Muscle of arm (tissue), 14 donors: ENCODE measurements around the gene CASP8AP2. TPM values are rescaled to one million over a fixed set of nuclear protein-coding genes. Genes with fewer than 3 reads are reported as not detected.
"Not testable (repeated sequence)": the region's sequence is repeated elsewhere in the genome, so short reads cannot be mapped to it uniquely, and the experiment has no call there.

Experiments used
- DNase-seq: peaks from one replicate; pipeline ENCODE4 v3.0.0-alpha.2; 2013
- long read RNA-seq, 11 donors: transcript quantifications; one replicate each; lab custom pipeline, GENCODE V29; 2026
- polyA plus RNA-seq, 12 donors: library from polyadenylated mRNA; unstranded; fragments of 120-200 nt; gene quantifications; one replicate each; pipeline ENCODE4 v1.2.1, GENCODE V29; 2013; ENCODE audit not compliant: insufficient read length in 12 of 12

CASP8AP2 gene
- 10 to 100 TPM in 11 of 12 donors, not detected in 1; 12.3 to 19.9 (median 17.3) TPM for polyA plus RNA-seq
- long read RNA-seq, donor 1, partial matches to known transcripts, result 0 of 5 reads
- long read RNA-seq, donor 1, other reads (novel, unspliced or antisense), result 0 of 5 reads
- long read RNA-seq, donor 2, partial matches to known transcripts, result 11 of 12 reads
- long read RNA-seq, donor 2, other reads (novel, unspliced or antisense), result 0 of 12 reads
- long read RNA-seq, donor 3, partial matches to known transcripts, result 7 of 8 reads
- long read RNA-seq, donor 3, other reads (novel, unspliced or antisense), result 0 of 8 reads
- long read RNA-seq, donor 4, partial matches to known transcripts, result 0 of 1 reads
- long read RNA-seq, donor 4, other reads (novel, unspliced or antisense), result 0 of 1 reads
- long read RNA-seq, donor 5, partial matches to known transcripts, result 17 of 17 reads
- long read RNA-seq, donor 5, other reads (novel, unspliced or antisense), result 0 of 17 reads
- long read RNA-seq, donor 6, result 0 reads
- long read RNA-seq, donor 7, partial matches to known transcripts, result 0 of 3 reads
- long read RNA-seq, donor 7, other reads (novel, unspliced or antisense), result 0 of 3 reads
- long read RNA-seq, donor 8, partial matches to known transcripts, result 10 of 15 reads
- long read RNA-seq, donor 8, other reads (novel, unspliced or antisense), result 0 of 15 reads
- long read RNA-seq, donor 9, partial matches to known transcripts, result 0 of 3 reads
- long read RNA-seq, donor 9, other reads (novel, unspliced or antisense), result 0 of 3 reads
- long read RNA-seq, donor 10, partial matches to known transcripts, result 9 of 10 reads
- long read RNA-seq, donor 10, other reads (novel, unspliced or antisense), result 0 of 10 reads
- long read RNA-seq, donor 11, partial matches to known transcripts, result 11 of 13 reads
- long read RNA-seq, donor 11, other reads (novel, unspliced or antisense), result 0 of 13 reads

GRCh38 chr6:89829472-89830169, at the start of gene CASP8AP2:
Gene CASP8AP2, plus strand, starts transcription at chr6:89829880.
- peak; percentile 97 for DNase-seq

- DNase-seq, result no peak
Measured at GRCh38 chr6:89781070-89782034, 48.3 kb upstream of the CASP8AP2 start.

GRCh38 chr6:89782222-89782621, 47.5 kb upstream of the CASP8AP2 start:
- no peak for DNase-seq

- not testable (repeated sequence) for DNase-seq
Measured at GRCh38 chr6:89783293-89783692, 46.4 kb upstream of the CASP8AP2 start.

- no peak for DNase-seq
Measured at GRCh38 chr6:89784838-89785237, 44.8 kb upstream of the CASP8AP2 start.

- no peak for DNase-seq
Measured at GRCh38 chr6:89786970-89787369, 42.7 kb upstream of the CASP8AP2 start.

- no peak for DNase-seq
Measured at GRCh38 chr6:89787660-89788328, 41.9 kb upstream of the CASP8AP2 start.

- no peak for DNase-seq
Measured at GRCh38 chr6:89789980-89790379, 39.7 kb upstream of the CASP8AP2 start.

GRCh38 chr6:89790403-89790802, 39.3 kb upstream of the CASP8AP2 start:
- DNase-seq, result no peak

GRCh38 chr6:89792881-89793280, 36.8 kb upstream of the CASP8AP2 start:
- peak; percentile 4 for DNase-seq

GRCh38 chr6:89793586-89793985, 36.1 kb upstream of the CASP8AP2 start:
- DNase-seq, result peak; percentile 6

GRCh38 chr6:89794324-89794723, 35.4 kb upstream of the CASP8AP2 start:
- no peak for DNase-seq

- DNase-seq, result no peak
Measured at GRCh38 chr6:89797317-89797716, 32.4 kb upstream of the CASP8AP2 start.

- no peak for DNase-seq
Measured at GRCh38 chr6:89799096-89799495, 30.6 kb upstream of the CASP8AP2 start.

- DNase-seq, result no peak
Measured at GRCh38 chr6:89799756-89800155, 29.9 kb upstream of the CASP8AP2 start.

GRCh38 chr6:89803271-89803670, 26.4 kb upstream of the CASP8AP2 start:
- DNase-seq, result no peak

- DNase-seq, result no peak
Measured at GRCh38 chr6:89805814-89806371, 23.8 kb upstream of the CASP8AP2 start.

GRCh38 chr6:89807581-89807980, 22.1 kb upstream of the CASP8AP2 start:
- no peak for DNase-seq

- DNase-seq, result not testable (repeated sequence)
Measured at GRCh38 chr6:89813422-89813821, 16.3 kb upstream of the CASP8AP2 start.

- no peak for DNase-seq
Measured at GRCh38 chr6:89817481-89817880, 12.2 kb upstream of the CASP8AP2 start.
